Stimulated activated memory B cell treated with anti-CD40 and anti-IgM and Interleukin-4, amounts not matched to agents 10 μg/mL and 1 μg/mL and 100 μg/mL, for 72 hours (primary cell): ENCODE data around the gene FASTK.
"Not testable (repeated sequence)": the region's sequence is repeated elsewhere in the genome, so short reads cannot be mapped to it uniquely, and the experiment has no call there.

Experiments used
- ATAC-seq: fragments of 150-1000 bp; cut with Tn5 transposase; 2 replicates; pipeline ENCODE4 v1.10.0; 2021
- H3K27ac Mint-ChIP-seq: one replicate; pipeline ENCODE4 v1.8.0; 2022; ENCODE audit warnings: mild to moderate bottlenecking, mixed read lengths
- H3K27me3 Mint-ChIP-seq: one replicate; pipeline ENCODE4 v1.8.0; 2022; ENCODE audit warnings: mixed read lengths
- H3K36me3 Mint-ChIP-seq: one replicate; pipeline ENCODE4 v1.8.0; 2022; ENCODE audit warnings: mixed read lengths
- H3K4me1 Mint-ChIP-seq: one replicate; pipeline ENCODE4 v1.8.0; 2022; ENCODE audit warnings: mixed read lengths
- H3K4me3 Mint-ChIP-seq: one replicate; pipeline ENCODE4 v1.8.0; 2022; ENCODE audit warnings: mild to moderate bottlenecking, moderate library complexity, mixed read lengths
- H3K9me3 Mint-ChIP-seq: one replicate; pipeline ENCODE4 v1.8.0; 2022; ENCODE audit warnings: mixed read lengths

Gene FASTK

GRCh38 chr7:151028948-151029501, 51.6 kb downstream of the FASTK start:
- peak overlapping the region; percentile 86 for H3K27ac Mint-ChIP-seq
- H3K4me1 Mint-ChIP-seq = peaks cover 22% of the 10 kb centered on the region
- peak overlapping the region; percentile 96 for H3K4me3 Mint-ChIP-seq
- H3K36me3 Mint-ChIP-seq = peaks cover 10% of the 10 kb centered on the region
- no peak for ATAC-seq
- no peaks in the 10 kb centered on the region for H3K9me3 Mint-ChIP-seq
- no peaks in the 10 kb centered on the region for H3K27me3 Mint-ChIP-seq

GRCh38 chr7:151028131-151028947, 52.3 kb downstream of the FASTK start, which contains the start of gene ABCB8:
Gene ABCB8 (plus strand): TSS chr7:151028450. CDS start chr7:151028516, 66 bp downstream.
- Mint-ChIP-seq H3K36me3 (peaks cover 10% of the 10 kb centered on the region), H3K4me3 (peak within 1 kb of the TSS; percentile 96), H3K27ac (peak within 1 kb of the TSS; percentile 86), H3K4me1 (peaks cover 22% of the 10 kb centered on the region), H3K9me3 (no peaks in the 10 kb centered on the region), H3K27me3 (peaks cover 1% of the 10 kb centered on the region)
- peak; percentile 99 for ATAC-seq

DNA sequence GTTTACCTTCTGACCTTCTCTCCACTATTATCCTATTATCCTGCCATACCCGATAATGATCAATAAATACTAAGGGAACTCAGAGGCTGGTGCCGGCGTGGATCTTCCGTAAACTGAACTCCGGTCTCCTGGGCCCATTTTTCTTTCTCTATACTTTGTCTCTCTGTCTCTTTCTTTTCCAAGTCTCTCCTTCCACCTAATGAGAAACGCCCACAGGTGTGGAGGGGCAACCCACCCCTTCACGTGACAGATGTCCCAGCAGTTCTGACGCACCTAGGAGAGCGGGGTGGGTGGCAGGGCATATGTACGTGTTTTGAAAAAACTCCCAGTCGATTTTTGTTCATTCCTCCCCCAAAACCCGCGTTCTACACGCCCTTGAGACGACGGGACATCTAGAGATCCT, 52.9 kb downstream of the FASTK start:
- not testable (repeated sequence) for H3K27me3 Mint-ChIP-seq, H3K36me3 Mint-ChIP-seq, H3K9me3 Mint-ChIP-seq
- ATAC-seq = peak; percentile 3
- Mint-ChIP-seq H3K27ac (peak overlapping the region; percentile 86), H3K4me3 (peak overlapping the region; percentile 96), H3K4me1 (peaks cover 22% of the 10 kb centered on the region)

DNA sequence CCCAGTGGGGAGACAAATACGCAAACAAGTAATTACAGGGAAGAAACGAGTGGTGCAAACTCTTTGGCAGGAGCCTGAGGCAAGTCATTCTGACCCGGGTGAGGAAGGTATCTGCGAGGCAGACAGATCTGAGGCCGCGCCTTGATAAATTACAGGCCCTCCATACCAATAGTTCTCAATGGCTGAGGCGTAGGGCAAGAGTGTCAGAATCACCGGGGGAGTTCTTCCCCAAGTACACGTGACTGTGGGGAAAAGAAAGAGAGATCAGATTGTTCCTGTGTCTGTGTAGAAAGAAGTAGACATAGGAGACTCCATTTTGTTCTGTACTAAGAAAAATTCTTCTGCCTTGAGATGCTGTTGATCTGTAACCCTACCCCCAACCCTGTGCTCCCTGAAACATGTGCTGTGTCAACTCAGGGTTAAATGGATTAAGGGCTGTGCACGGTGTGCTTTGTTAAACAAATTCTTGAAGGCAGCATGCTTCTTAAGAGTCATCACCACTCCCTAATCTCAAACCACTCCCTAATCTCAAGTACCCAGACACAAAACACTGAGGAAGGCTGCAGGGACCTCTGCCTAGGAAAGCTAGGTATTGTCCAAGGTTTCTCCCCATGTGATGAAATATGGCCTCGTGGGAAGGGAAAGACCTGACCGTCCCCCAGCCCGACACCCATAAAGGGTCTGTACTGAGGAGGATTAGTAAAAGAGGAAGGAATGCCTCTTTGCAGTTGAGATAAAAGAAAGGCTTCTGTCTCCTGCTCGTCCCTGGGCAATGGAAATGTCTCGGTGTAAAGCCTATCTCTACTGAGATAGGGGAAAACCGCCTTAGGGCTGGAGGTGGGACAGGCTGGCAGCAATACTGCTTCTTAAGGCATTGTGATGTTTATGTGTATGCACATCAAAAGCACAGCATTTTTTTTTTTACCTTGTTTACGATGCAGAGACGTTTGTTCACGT, 53.6 kb downstream of the FASTK start:
- peaks cover 22% of the 10 kb centered on the region for H3K4me1 Mint-ChIP-seq
- not testable (repeated sequence) for H3K36me3 Mint-ChIP-seq, H3K9me3 Mint-ChIP-seq, ATAC-seq
- peaks cover 10% of the 10 kb centered on the region for H3K27me3 Mint-ChIP-seq
- H3K27ac Mint-ChIP-seq = peak overlapping the region; percentile 86
- H3K4me3 Mint-ChIP-seq = peak overlapping the region; percentile 96
